ENCODE measurements around the gene CLDN7.

CLDN7 gene, protein sequence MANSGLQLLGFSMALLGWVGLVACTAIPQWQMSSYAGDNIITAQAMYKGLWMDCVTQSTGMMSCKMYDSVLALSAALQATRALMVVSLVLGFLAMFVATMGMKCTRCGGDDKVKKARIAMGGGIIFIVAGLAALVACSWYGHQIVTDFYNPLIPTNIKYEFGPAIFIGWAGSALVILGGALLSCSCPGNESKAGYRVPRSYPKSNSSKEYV

GRCh38 chr17:7262192-7262934 lies at the start of gene CLDN7:
CLDN7 (minus strand) TSS chr17:7262478; CDS start chr17:7262043, 435 bp downstream.
- no peak for DNase-seq (ENCODE audit: low spot score)

DNA sequence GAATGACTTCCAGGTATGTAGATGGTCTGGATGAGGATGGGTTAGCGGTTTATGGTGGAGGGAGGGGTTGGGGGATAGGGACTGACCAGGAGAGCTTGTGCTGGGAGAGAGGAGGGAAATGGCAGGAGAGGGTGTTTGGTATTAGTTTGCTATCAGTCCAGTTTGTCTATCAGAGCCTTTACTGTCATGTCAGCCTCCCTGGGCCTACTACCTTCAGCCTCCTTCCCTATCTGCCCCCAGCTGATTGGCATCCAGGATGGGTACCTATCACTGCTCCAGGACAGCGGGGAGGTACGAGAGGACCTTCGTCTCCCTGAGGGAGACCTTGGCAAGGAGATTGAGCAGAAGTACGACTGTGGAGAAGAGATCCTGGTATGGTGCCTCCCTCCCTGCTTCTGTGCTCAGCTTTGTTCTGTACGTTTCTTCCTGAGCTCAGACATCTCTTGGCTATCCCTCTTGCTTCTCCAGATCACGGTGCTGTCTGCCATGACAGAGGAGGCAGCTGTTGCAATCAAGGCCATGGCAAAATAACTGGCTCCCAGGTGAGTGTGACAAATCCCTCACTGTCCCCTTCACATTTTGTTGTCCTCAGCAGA lies 48.9 kb upstream of the CLDN7 start:
- no peak for DNase-seq (ENCODE audit: low spot score)

DNA sequence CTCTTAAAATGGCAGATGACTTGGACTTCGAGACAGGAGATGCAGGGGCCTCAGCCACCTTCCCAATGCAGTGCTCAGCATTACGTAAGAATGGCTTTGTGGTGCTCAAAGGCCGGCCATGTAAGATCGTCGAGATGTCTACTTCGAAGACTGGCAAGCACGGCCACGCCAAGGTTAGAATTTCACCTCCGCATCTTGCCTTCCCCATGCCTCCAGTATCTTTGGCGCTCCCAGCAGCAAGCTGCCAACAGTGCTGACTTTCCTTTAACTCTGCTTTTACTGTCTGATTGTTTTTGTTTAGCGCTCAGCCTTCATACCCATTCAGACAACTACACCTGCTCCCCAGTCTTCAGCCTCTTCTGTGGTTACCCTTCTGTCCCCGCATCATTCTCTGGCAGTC lies 47.4 kb upstream of the CLDN7 start:
- no peak for DNase-seq (ENCODE audit: low spot score)

DNA sequence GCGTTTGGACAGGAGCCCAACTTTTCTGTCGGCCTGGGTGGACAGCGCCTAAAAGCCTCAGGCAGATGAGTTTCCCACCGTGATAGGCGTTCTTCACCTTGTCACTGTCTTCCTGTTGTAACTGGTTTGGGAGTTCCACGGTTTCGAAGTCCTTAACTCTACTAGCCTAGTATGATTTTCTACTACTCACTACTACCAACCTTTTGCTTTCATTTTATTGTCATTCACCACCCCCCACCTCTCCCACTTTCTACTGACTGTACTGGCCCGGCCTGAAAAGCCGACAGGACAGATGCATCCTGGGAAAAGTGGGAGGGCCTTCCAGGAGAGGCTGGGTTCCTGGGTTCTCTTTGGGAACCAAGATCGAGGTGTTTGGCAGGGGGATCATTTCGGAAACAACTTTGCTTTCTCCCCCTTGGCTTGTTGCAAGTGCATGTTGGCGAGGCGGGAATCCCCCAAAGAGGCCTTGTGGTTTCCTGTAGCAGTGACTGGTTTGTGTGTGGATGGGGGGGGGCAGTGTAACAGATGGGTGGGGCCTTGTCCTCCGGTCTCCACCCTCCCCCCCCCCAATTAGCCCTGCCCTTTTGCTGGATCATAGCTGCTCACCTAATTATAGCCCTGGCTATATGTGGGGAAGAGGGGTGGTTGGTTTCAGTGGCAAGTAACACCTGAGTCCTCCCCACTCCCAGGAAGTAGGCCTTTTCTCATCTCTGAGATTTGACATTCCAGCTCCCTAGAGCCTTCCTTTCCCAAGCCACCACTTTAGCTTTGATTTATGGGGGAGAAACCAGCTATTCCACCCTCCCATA lies 46.6 kb upstream of the CLDN7 start:
- peak; percentile 82 for DNase-seq (ENCODE audit: low spot score)

- peak; percentile 43 for DNase-seq (ENCODE audit: low spot score)
Measured at GRCh38 chr17:7307686-7308624, 45.7 kb upstream of the CLDN7 start.

DNA sequence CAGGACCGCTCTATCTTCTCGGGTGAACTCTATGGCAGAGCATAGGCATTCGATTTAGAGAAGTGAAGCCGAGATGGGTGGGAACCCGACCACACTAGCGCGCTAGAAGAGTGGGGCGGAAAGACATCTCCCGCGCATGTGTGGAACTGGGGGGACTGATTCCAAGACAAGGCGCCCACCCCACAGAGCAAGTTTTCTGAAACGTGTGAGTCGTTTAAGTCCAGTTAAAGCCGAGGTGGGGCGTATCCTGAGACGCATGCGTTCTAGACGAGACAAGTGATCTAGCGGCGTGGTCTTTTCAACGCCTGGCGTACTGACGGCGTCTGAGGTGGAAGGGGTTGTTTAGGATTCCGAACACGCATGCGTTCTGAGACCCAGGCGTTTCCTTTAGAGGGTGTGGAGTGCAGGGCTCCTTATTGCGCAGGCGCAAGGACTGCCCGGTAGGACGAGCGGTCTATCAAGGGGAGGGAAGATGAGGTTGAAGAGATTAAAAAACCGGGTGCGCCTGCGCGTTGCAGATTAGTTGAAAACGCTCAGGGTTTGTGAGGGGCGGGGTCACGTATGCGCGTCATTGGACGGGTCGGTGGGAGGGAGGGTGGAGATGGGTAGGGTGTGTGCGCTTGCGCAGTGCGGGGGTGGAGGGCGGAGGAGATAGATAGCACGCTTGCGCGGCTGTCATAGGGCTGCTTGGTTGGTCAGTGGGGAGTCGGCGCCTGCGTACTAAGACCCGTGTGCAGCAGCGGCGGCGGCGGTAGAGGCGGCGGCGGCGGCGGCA lies 44.8 kb upstream of the CLDN7 start, which contains the start of gene EIF5A:
EIF5A (plus strand) TSS at position 718 of the 775 bp plus-strand sequence. CDS start 2,008 bp downstream, outside the sequence.
- DNase-seq (ENCODE audit: low spot score), result peak; percentile 100

GRCh38 chr17:7304179-7304578 lies 41.9 kb upstream of the CLDN7 start:
- no peak for DNase-seq (ENCODE audit: low spot score)

DNA sequence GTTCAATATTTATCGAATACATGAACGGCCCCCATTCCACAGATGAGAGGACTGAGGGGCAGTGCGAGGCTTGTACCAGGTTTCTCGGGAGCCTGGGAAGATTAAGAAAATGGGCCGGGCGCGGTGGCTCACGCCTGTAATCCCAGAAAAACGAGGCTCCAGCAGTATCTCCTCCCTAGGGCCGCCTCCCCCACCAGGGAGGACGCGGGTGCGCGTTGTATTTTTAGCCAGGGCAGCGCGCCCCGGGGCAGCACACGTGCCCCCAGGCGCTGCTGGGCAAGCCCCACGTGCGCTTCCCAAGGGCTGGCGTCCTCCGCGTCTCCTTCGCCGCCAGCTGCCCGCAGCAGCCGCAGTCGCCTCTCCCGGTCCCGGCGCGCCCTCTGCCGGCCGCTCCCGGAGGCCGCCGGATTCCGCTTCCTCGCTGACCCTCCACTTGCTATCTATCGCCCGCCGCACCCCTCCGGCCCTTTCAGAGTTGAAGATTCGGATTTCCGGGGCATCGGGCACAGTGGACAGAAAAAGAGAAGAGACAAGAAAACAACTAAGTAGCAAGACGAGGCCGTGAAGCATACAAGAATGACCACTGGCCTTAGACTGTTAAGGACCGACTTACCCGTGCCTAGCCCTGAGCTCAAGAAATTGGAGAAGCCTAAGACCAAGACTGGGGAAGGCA lies 34.0 kb upstream of the CLDN7 start:
- peak; percentile 68 for DNase-seq (ENCODE audit: low spot score)

DNA sequence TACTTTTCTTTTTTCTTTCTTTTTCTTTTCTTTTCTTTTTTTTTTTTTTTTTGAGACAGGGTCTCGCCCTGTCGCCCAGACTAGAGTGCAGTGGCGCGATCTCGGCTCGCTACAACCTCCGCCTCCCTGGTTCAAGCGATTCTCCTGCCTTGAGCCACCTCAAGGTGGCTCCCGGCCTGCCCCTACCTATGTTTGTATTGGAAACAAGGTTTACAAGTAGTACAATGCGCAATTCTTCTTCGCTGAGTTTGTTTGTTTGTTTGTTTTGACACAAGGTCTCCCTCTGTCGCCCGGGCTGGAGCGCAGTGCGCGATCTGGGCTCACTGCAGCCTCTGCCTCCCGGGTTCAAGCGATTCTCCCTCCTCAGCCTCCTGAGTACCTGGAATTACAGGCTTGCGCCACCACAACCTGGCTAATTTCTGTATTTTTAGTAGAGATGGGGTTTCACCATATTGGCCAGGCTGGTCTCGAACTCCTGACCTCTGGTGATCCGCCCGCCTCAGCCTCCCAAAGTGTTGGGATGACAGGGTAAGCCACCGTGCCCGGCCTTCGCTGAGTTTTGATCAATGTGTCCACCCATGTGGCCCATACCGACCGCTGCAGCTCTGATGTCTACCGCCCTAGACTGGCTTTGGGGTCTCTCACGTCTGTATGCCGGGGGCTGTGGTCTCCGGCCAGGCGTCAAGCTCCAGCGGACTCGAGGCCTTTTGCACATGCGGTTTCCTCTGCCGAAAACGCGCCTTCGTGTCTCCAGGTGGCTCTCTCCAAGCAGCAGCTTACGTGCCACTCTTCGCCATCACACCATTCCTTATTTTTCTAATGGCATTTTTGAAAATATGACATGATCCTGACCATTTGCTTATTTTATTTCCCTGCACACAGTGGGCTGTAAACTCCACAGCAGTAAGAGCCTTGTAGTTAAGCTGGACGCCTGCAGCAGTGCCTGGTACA lies 33.2 kb upstream of the CLDN7 start:
- DNase-seq (ENCODE audit: low spot score), result no peak

- DNase-seq (ENCODE audit: low spot score), result peak; percentile 76
Measured at GRCh38 chr17:7294614-7295153, 32.4 kb upstream of the CLDN7 start, which contains the start of gene YBX2. YBX2 (minus strand) TSS chr17:7294639; CDS start chr17:7294500, 139 bp downstream.

DNA sequence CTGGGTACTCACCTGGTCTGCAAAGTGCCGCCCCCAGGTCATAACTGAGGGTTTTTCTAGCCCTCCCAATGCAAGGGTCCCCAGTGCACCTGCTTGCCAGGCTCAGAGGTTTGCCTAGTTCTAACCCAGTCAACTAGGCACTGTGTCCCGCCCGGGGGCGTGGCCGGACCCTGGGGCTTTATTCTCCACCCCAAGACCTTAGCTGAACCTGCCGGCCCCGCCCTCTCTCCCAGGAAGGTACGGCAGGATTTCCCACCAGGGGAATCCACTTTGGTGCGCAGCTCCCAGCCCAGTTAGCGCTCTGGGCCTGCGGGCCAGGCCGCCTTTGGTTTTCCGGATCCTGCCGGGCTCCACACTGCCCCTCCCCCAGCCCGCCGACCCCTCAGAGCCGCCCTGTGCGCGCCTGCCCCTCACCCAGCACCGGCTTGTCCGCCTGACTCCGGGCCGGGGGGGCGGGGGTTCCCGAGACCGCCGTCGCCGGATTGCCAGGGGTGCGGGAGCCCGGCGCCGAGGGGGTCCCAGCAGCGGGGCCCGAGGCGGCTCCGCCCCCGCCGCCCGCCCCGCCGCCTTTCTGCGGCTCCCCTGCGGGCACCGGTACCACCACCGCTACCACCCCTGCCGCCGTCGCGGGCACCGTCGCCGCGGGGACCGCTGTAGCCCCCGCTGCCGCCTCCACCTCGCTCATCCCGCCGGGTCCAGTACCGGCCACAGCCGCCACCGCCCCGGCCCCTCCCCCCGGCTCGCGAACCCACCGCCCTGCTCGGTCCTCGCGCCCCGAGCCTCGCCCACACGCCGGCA lies 31.7 kb upstream of the CLDN7 start:
- no peak for DNase-seq (ENCODE audit: low spot score)

DNA sequence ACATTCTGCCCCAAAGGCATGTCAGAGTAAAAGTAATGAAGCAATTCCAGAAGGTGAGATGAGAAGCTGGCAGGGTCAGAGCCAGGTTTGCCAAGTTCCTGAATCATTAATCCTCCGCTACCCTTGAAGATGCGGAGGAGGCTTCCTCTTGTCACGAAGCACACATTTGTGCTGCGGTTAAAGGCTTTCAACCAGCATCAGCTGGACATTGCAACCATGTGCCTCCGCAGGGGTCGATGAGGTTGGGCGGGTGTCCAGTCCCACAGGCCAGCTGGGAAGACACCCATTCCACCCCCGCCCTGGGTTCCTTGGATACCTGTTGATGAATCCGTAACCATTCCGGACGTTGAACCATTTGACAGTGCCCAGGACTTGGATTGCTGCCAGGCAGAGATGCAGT lies 30.9 kb upstream of the CLDN7 start:
- no peak for DNase-seq (ENCODE audit: low spot score)

DNA sequence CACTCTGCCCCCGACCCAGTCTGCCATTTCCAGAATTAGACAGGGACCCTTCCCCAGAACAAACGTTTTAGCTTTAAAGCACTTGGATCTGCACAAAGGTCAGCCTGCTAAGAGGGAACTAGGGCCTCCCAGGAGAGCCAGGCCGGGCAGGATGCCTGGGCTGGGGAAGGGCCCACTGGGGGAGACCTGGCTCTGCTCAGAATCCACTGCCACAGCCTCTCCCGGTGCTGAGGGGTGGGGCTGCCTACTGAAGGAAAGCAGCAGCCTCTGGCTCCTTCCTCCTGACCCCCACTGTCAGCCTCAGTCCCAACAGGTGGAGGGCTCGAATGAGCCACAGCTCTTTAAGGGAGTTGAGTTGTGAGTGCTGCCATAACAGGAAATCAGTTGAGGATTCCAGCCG lies 30.5 kb upstream of the CLDN7 start:
- DNase-seq (ENCODE audit: low spot score), result no peak

GRCh38 chr17:7292194-7292593 lies 29.9 kb upstream of the CLDN7 start:
- DNase-seq (ENCODE audit: low spot score), result no peak

DNA sequence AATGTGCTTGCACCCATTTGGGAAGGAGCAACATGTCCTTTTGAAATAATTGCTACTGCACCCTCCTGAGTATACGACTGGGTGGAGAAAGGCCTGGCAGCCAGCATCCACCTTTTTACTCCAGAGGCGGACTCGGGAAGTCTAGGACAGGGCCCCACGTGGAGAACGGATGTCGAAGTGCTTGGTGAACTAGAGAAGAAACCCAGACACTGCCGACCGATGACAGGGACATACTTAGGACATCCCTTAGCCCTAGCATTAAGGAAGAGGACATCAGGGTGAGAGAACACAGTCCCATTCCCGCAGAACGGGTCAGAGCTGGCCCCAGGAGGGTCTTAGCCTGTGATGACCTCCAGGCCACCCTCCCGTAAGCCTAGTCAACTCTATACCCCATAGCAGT lies 28.4 kb upstream of the CLDN7 start:
- no peak for DNase-seq (ENCODE audit: low spot score)

- no peak for DNase-seq (ENCODE audit: low spot score)
Measured at GRCh38 chr17:7290166-7290565, 27.9 kb upstream of the CLDN7 start.

- DNase-seq (ENCODE audit: low spot score), result no peak
Measured at GRCh38 chr17:7289256-7290032, 27.2 kb upstream of the CLDN7 start.
